GM12878 (cell line): ENCODE measurements around the gene PLTP. TPM values are rescaled to one million over a fixed set of nuclear protein-coding genes. Genes with fewer than 3 reads are reported as not detected.

Source experiments
- BHLHE40 ChIP-seq, 2 experiments: fragments of 450-650 bp in 1 of 2; IDR thresholded peaks; 2 replicates each; pipeline ENCODE4 v1.6.1; 2011 to 2017; ENCODE audit warnings: low read depth in 2 of 2, borderline replicate concordance in 1 of 2, improper control_type of control experiment in 1 of 2, low read length in 1 of 2, mild to moderate bottlenecking in 1 of 2
- FOXK2 ChIP-seq: fragments of 450-650 bp; IDR thresholded peaks from 2 replicates; pipeline ENCODE4 v1.6.1; 2017; ENCODE audit warnings: mild to moderate bottlenecking, moderate library complexity
- IRF4 ChIP-seq: IDR thresholded peaks from 2 replicates; pipeline ENCODE4 v1.6.1; 2011; ENCODE audit warnings: low read depth, low read length
- JUNB ChIP-seq: IDR thresholded peaks from 2 replicates; pipeline ENCODE4 v1.6.1; 2016; ENCODE audit warnings: antibody characterized with exemption, mild to moderate bottlenecking
- MYB ChIP-seq: fragments of 150-350 bp; IDR thresholded peaks from 2 replicates; pipeline ENCODE4 v1.6.1; 2014; ENCODE audit warnings: mild to moderate bottlenecking, low read depth, low read length, borderline replicate concordance
- NFIC ChIP-seq: IDR thresholded peaks from 2 replicates; pipeline ENCODE4 v1.6.1; 2012; ENCODE audit warnings: low read depth, mild to moderate bottlenecking, inconsistent platforms, low read length, moderate library complexity
- NR2C1 ChIP-seq: fragments of 450-650 bp; IDR thresholded peaks from 2 replicates; pipeline ENCODE4 v1.6.1; 2017; ENCODE audit warnings: antibody characterized with exemption, mild to moderate bottlenecking, moderate library complexity
- POLR2A ChIP-seq: IDR thresholded peaks from 2 replicates; pipeline ENCODE4 v1.6.1; 2011; ENCODE audit warnings: low read depth, mild to moderate bottlenecking, low read length
- POLR2AphosphoS5 ChIP-seq: IDR thresholded peaks from 2 replicates; pipeline ENCODE4 v1.6.1; 2011; ENCODE audit warnings: mild to moderate bottlenecking, low read length, inconsistent platforms
- RAD51 ChIP-seq: fragments of 450-650 bp; IDR thresholded peaks from 2 replicates; pipeline ENCODE4 v1.6.1; 2016; ENCODE audit warnings: moderate library complexity, mild to moderate bottlenecking, inconsistent platforms
- RFX5 ChIP-seq: IDR thresholded peaks from 2 replicates; pipeline ENCODE4 v1.6.1; 2011; ENCODE audit warnings: low read depth, low read length, improper control_type of control experiment
- RUNX3 ChIP-seq: IDR thresholded peaks from 2 replicates; pipeline ENCODE4 v1.6.1; 2012; ENCODE audit warnings: low read length, inconsistent platforms
- SMC3 ChIP-seq: IDR thresholded peaks from 2 replicates; pipeline ENCODE4 v1.6.1; 2011; ENCODE audit warnings: low read length, improper control_type of control experiment, borderline replicate concordance
- SREBF1 ChIP-seq: IDR thresholded peaks from 2 replicates; pipeline ENCODE4 v1.6.1; 2012; ENCODE audit warnings: mild to moderate bottlenecking, low read length
- STAT1 ChIP-seq: fragments of 450-650 bp; conservative IDR thresholded peaks from 2 replicates; pipeline ENCODE4 v1.6.1; 2014; ENCODE audit warnings: antibody characterized with exemption, mild to moderate bottlenecking
- ZNF207 ChIP-seq: fragments of 450-650 bp; IDR thresholded peaks from 2 replicates; pipeline ENCODE4 v1.6.1; 2014; ENCODE audit warnings: antibody characterized with exemption, mild to moderate bottlenecking, borderline replicate concordance
- polyA plus RNA-seq, 11 experiments: library from polyadenylated mRNA; depleted of rRNA in 4 of 11; unstranded in 6 of 11; stranded (reverse) in 5 of 11; fragments of >200 nt; fragmentation: Nextera tagmentation in 4 of 11; fragmentation: Illumina TruSeq in 1 of 11; extraction: Ambion mirVana in 4 of 11; extraction: Trizol in 1 of 11; gene quantifications; 1 replicate in 1 of 11; 2 replicates in 10 of 11; pipeline versions ENCODE4 v1.2.1 to v1.2.3, GENCODE V29; 2011 to 2016; ENCODE audit warnings: inconsistent platforms in 2 of 11, missing spikeins in 2 of 11, low read depth in 1 of 11
- total RNA-seq, 4 experiments: library from RNA; depleted of rRNA in 3 of 4; stranded (reverse); fragments of >200 nt in 3 of 4; fragmentation: Illumina TruSeq in 1 of 4; extraction: Trizol in 1 of 4; gene quantifications; 2 replicates each; pipeline versions ENCODE4 v1.2.1 to v1.2.3, GENCODE V29; 2013 to 2021
- TF ChIP-seq, protein P1 (sequence below): fragments of 450-650 bp; IDR thresholded peaks from 2 replicates; pipeline ENCODE4 v1.6.1; 2017; ENCODE audit warnings: borderline replicate concordance
- TF ChIP-seq, protein P2 (sequence below): fragments of 450-650 bp; formaldehyde crosslinking; IDR thresholded peaks from 2 replicates; pipeline ENCODE4 v1.4.0; 2020; ENCODE audit warnings: mild to moderate bottlenecking, moderate library complexity
- TF ChIP-seq, protein P3 (sequence below): IDR thresholded peaks from 2 replicates; pipeline ENCODE4 v1.6.1; 2011; ENCODE audit warnings: borderline replicate concordance, low read depth, mild to moderate bottlenecking, moderate library complexity, low read length; ENCODE audit not compliant: insufficient read depth, poor library complexity, severe bottlenecking
- TF ChIP-seq, protein P4 (sequence below): fragments of 450-650 bp; conservative IDR thresholded peaks from 2 replicates; pipeline ENCODE4 v1.6.1; 2017; ENCODE audit warnings: mild to moderate bottlenecking, moderate library complexity

PLTP gene
- total and polyA plus RNA-seq, 10 of the 15 experiments (the other 5 are each of a cell fraction or from before 2014, with no cell fraction given), result 1.6 to 17.0 (median 7.6) TPM

DNA sequence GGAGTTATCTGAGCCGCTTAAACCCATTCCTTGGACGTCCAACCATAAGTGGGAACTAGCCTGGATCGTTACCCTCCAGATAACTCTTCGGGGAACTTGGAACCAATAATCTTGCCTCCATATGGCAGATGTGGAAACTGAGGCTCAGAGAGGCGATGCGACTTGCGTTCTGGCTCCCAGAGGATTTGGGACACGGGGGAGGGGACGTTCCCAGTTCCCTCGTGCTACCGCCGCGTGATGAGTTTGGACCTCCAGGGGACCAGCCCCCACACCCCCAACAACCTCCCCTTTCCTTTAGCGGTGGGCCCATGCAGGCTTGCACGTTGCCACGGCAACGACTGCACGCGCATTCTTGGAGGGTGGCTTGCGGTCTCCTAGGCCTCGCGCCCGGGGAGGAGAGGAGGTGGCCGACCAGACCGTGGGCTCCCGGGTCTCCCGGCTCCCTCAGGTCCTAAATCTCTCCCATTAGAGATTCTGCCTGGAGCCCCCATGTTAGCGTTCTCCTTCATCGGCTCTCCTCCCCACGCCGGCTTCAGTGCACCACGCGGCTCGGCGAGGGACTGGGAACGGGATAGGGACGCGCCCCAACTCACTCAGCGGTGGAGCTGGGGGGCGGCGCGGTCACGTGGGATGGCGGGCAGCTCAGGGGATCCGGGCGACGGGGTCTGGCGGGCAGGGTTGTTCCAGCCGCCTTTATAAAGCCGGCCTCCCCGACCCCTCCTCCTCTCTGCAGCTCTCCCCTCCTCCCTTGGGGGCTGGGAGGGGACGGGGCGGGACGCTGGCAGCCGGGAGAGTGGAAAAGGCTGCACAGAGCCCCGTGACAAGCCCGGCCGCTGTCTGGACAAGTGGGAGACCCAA is at the start of gene PLTP (continued):
- TF ChIP-seq, protein P1, sequence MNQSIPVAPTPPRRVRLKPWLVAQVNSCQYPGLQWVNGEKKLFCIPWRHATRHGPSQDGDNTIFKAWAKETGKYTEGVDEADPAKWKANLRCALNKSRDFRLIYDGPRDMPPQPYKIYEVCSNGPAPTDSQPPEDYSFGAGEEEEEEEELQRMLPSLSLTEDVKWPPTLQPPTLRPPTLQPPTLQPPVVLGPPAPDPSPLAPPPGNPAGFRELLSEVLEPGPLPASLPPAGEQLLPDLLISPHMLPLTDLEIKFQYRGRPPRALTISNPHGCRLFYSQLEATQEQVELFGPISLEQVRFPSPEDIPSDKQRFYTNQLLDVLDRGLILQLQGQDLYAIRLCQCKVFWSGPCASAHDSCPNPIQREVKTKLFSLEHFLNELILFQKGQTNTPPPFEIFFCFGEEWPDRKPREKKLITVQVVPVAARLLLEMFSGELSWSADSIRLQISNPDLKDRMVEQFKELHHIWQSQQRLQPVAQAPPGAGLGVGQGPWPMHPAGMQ, result no peak
- TF ChIP-seq STAT1 (no peak), NFIC (no peak), SMC3 (no peak), IRF4 (no peak), RAD51 (peak; percentile 50; the same call in 1 of the 2 replicates), FOXK2 (no peak), BHLHE40 (IDR thresholded peaks at IDR 0.05; ENCODE audit: borderline replicate concordance in 1 of 2, low read depth in 2 of 2, low read length in 1 of 2) (peak; percentile 5 to 52; a peak in 2 of 4 replicates), NR2C1 (no peak), RUNX3 (peak; percentile 44), POLR2A (no peak), ZNF207 (no peak), SREBF1 (no peak), RFX5 (no peak), MYB (no peak), JUNB (no peak), POLR2AphosphoS5 (no peak)
- TF ChIP-seq, protein P2, sequence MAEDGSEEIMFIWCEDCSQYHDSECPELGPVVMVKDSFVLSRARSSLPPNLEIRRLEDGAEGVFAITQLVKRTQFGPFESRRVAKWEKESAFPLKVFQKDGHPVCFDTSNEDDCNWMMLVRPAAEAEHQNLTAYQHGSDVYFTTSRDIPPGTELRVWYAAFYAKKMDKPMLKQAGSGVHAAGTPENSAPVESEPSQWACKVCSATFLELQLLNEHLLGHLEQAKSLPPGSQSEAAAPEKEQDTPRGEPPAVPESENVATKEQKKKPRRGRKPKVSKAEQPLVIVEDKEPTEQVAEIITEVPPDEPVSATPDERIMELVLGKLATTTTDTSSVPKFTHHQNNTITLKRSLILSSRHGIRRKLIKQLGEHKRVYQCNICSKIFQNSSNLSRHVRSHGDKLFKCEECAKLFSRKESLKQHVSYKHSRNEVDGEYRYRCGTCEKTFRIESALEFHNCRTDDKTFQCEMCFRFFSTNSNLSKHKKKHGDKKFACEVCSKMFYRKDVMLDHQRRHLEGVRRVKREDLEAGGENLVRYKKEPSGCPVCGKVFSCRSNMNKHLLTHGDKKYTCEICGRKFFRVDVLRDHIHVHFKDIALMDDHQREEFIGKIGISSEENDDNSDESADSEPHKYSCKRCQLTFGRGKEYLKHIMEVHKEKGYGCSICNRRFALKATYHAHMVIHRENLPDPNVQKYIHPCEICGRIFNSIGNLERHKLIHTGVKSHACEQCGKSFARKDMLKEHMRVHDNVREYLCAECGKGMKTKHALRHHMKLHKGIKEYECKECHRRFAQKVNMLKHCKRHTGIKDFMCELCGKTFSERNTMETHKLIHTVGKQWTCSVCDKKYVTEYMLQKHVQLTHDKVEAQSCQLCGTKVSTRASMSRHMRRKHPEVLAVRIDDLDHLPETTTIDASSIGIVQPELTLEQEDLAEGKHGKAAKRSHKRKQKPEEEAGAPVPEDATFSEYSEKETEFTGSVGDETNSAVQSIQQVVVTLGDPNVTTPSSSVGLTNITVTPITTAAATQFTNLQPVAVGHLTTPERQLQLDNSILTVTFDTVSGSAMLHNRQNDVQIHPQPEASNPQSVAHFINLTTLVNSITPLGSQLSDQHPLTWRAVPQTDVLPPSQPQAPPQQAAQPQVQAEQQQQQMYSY (CRISPR knock-in tag), result no peak
- TF ChIP-seq, protein P3, sequence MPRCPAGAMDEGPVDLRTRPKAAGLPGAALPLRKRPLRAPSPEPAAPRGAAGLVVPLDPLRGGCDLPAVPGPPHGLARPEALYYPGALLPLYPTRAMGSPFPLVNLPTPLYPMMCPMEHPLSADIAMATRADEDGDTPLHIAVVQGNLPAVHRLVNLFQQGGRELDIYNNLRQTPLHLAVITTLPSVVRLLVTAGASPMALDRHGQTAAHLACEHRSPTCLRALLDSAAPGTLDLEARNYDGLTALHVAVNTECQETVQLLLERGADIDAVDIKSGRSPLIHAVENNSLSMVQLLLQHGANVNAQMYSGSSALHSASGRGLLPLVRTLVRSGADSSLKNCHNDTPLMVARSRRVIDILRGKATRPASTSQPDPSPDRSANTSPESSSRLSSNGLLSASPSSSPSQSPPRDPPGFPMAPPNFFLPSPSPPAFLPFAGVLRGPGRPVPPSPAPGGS, result no peak
- TF ChIP-seq, protein P4, sequence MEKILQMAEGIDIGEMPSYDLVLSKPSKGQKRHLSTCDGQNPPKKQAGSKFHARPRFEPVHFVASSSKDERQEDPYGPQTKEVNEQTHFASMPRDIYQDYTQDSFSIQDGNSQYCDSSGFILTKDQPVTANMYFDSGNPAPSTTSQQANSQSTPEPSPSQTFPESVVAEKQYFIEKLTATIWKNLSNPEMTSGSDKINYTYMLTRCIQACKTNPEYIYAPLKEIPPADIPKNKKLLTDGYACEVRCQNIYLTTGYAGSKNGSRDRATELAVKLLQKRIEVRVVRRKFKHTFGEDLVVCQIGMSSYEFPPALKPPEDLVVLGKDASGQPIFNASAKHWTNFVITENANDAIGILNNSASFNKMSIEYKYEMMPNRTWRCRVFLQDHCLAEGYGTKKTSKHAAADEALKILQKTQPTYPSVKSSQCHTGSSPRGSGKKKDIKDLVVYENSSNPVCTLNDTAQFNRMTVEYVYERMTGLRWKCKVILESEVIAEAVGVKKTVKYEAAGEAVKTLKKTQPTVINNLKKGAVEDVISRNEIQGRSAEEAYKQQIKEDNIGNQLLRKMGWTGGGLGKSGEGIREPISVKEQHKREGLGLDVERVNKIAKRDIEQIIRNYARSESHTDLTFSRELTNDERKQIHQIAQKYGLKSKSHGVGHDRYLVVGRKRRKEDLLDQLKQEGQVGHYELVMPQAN, result no peak
